ENCODE data around the gene GPX6.
"Not testable (repeated sequence)": the region's sequence is repeated elsewhere in the genome, so short reads cannot be mapped to it uniquely, and the experiment has no call there.

The GPX6 gene

DNA sequence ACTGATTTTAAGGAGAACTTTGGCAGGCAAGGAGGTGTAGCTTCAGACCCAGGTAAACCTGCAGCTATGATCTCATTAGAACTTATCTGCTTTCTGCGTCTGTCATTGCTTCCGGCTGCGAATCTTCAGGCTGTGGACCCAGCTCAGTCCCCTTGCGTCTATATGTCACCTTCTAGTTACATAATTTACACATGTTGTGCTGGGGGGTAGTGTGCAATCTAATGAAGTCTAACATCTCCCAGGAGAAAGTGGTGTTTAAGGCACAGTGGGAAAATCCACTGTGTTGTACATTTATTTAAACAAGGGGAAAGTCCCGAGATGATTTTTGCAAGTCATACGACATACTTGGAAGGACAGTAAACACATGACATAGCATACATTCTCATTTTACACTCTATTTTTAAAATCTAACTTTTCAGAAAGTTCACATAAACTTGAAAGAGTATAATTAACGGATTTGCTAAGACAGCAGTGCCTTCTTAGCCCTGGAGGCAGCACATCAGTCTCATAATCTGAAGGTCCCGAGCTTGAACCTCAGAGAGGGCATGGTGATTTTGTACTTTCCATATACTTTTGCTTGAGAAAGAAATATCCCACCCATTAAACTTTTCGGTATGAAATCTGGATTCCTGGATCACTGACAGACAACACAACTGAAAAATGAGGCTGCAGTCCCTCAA, 35.2 kb downstream of the GPX6 start:
- DNase-seq, result no peak

DNA sequence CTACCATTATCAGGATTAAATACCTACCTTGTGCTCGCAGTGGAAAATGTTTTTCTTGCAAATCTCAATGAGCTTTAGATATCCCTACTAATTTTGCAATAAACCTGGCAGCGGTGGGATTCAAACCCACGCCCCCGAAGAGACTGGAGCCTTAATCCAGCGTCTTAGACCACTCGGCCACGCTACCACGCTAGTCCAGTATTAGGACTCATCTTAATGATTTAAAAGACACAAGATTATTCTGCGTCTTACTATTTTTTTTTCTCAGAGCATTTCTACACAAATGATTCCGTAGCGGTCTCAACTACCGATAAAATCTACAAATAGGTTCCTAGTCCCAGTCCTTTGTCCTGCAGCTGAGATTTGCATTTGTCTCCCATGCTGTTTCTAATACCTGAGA, 37.1 kb downstream of the GPX6 start:
- DNase-seq, result no peak

DNA sequence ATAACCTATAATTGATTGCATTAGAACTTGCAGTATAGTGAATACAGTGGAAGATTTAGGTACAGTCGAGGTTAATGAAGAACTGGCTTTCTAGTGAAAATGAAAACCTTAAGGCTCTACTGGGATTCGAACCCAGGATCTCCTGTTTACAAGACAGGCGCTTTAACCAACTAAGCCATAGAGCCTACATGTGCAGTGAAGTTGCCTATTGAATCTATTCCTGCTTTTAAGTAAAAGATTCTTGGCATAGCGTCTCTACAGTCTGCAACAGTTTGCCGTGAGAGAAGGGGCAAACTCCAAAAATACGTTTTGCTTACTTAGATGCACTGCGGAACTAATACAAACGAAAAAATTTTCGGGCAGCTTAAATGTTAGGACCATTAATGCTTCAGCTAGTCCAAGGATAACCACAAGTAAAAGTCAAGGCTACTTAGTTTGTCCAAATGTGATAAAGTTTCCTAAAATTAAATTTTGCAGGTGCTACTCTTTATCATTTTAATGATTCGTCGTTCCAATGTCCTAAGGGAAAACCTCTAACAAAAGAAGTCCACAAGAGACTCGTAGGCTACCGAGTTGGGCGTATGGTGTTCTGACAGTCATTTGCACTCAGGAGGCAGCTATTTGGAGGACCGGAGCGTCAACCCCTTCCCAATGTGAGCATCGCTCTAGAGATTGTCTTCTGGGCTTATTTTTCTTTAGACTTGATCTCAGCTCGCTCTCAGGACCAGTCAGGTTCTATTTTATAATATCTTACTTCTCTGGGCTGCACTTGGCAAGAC, 41.0 kb downstream of the GPX6 start:
- DNase-seq, result no peak

DNA sequence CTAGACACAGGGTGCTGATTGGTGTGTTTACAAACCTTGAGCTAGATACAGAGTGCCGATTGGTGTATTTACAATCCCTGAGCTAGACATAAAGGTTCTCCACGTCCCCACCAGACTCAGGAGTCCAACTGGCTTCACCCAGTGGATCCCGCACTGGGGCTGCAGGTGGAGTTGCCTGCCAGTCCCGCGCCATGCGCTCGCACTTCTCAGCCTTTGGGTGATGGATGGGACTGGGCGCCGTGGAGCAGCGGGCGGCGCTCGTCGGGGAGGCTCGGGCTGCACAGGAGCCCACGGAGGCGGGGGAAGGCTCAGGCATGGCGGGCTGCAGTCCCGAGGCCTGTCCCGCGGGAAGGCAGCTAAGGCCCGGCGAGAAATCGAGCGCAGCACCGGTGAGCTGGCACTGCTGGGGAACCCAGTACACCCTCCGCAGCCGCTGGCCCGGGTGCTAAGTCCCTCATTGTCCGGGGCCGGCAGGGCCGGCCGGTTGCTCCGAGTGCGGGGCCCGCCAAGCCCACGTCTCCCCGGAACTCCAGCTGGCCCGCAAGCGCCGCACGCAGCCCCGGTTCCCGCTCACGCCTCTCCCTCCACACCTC, 46.3 kb downstream of the GPX6 start:
- DNase-seq, result not testable (repeated sequence)

DNA sequence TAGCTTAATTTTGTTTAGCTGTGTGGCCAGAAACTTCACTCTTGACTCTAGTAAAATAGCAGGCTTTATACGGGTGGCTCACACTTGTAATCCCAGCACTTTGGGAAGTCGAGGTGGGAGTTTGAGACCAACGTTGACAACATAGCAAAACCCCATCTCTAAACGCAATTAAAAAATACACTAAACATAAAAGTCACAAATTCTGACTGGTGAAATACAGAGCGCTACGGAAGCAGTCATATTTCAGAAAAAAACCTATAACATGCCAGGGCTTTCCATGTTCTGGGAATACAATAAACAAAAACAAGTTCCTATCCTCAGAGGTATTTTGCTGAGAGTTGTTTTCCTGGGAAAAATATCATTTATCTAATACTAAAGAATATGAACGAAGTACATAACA, 47.5 kb downstream of the GPX6 start:
- no peak for DNase-seq

DNA sequence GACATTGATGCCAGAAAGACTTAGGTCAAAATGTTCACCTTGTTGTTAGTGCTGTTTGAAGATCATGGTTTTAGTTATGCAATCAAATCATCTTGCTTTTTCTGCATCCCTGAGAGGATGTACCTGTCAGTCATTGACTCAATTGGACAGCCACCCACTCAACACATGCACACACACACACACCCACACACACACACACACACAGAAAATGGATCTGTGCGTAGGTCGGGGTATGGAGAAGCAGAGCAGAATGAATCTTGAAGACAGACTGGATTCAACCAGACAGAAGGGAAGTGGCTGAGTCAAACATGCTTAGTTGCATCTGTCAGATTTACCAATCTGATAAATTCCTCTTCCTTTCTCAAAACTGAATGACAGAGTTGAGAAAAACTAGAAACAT, 53.2 kb downstream of the GPX6 start:
- DNase-seq, result no peak

DNA sequence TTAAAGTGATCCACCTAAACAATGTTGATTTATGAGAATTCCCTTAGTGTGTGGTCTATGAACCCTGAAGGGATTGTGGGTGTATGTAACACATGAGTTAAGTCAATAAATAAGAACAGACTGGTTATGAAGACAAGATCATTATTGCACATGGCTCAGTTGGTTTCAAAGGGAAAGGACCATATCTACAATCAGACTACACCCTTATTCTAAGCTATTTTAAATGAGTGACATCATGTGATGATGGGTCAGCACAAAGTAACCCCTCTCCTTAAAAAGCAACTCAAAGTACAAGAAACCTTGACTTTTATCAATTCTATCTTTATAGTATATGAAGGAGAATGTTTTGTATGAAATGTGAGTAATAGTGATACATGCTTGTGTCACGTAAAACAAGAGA, 57.0 kb downstream of the GPX6 start:
- DNase-seq, result no peak

All from activated CD4-positive, alpha-beta T cell treated with anti-CD3 and anti-CD28 coated beads, Interleukin-2, amount 50 U/mL, for 1 hour (primary cell).